AG04450 (cell line): ENCODE data around the gene NIP7. TPM values are rescaled to one million over a fixed set of nuclear protein-coding genes. Genes with fewer than 3 reads are reported as not detected.

Experiments used
- CTCF ChIA-PET: fragments of 300-600, 350-600 bp; formaldehyde crosslinking; extraction: SDS; loops from one replicate; lab custom pipeline; 2022; ENCODE audit warnings: antibody characterized with exemption, inconsistent platforms; lab: Charles Lee
- POLR2A ChIA-PET: fragments of 350-600 bp; formaldehyde crosslinking; extraction: SDS; loops from one replicate; lab custom pipeline; 2021; ENCODE audit warnings: antibody characterized with exemption, inconsistent platforms; lab: Yijun Ruan, JAX
- DNase-seq: peaks from one replicate; pipeline ENCODE4 v3.0.0-alpha.2; 2011; ENCODE audit warnings: low read depth, low spot score
- H3K27ac ChIP-seq: one replicate; pipeline ENCODE4 v1.5.1; 2012; ENCODE audit warnings: low read depth, low read length, control low read depth
- H3K27me3 ChIP-seq: one replicate; pipeline ENCODE4 v1.6.0; 2012; ENCODE audit warnings: low read length; ENCODE audit not compliant: control insufficient read depth, insufficient read depth
- H3K4me3 ChIP-seq: 2 replicates; pipeline ENCODE4 v1.5.1; 2011; ENCODE audit warnings: mild to moderate bottlenecking, low read depth, low read length, control low read depth
- H3K9me3 ChIP-seq: 2 replicates; pipeline ENCODE4 v1.5.1; 2012; ENCODE audit warnings: low read length; ENCODE audit not compliant: control insufficient read depth, insufficient read depth
- CTCF ChIP-seq: IDR thresholded peaks from 2 replicates; pipeline ENCODE4 v1.5.1; 2011; ENCODE audit warnings: low read depth, low read length, control low read depth, inconsistent platforms
- polyA plus RNA-seq: library from polyadenylated mRNA; depleted of rRNA; stranded (reverse); fragments of >200 nt; gene quantifications from 2 replicates; pipeline ENCODE4 v1.2.3, GENCODE V29; 2011

Gene NIP7
- polyA plus RNA-seq, 1 experiment, result 12.1 TPM

DNA sequence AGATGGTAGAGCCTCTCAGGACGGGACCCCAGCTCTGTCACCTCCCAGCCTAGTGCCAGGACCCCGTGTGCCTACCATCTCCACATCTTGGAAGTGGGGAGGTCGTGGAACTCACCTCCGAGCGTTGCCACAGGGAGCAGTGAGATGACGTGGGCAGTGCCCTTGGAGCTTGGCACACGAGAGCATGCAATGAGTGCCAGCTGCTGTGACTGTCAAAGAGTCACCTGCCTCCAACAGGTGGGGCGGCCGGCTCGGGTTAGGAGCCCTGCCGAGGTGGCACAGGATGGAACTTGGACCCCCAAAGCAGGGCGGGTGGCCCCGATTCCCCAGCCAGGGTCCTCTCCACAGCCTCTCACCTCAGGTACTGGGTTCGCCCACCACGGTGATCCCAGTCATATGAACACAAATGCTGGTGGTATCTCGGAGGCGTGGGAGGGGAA, 23.0 kb upstream of the NIP7 start:
- Histone ChIP-seq H3K27me3 (no peaks in the 10 kb centered on the region), H3K9me3 (no peaks in the 10 kb centered on the region; the same call in 1 of the 2 replicates), H3K27ac (no peak overlapping the region), H3K4me3 (no peak overlapping the region)
- ChIA-PET CTCF (interaction anchor here (0.6 kb wide), 1 partner anchor 64 kb away, joined by 5 read pairs; no protein-coding TSS in a partner anchor), POLR2A (interaction anchor here (0.8 kb wide), 1 partner anchor 13 kb away, joined by 3 read pairs; no protein-coding TSS in a partner anchor)
- TF ChIP-seq CTCF, result no peak
- no peak for DNase-seq

DNA sequence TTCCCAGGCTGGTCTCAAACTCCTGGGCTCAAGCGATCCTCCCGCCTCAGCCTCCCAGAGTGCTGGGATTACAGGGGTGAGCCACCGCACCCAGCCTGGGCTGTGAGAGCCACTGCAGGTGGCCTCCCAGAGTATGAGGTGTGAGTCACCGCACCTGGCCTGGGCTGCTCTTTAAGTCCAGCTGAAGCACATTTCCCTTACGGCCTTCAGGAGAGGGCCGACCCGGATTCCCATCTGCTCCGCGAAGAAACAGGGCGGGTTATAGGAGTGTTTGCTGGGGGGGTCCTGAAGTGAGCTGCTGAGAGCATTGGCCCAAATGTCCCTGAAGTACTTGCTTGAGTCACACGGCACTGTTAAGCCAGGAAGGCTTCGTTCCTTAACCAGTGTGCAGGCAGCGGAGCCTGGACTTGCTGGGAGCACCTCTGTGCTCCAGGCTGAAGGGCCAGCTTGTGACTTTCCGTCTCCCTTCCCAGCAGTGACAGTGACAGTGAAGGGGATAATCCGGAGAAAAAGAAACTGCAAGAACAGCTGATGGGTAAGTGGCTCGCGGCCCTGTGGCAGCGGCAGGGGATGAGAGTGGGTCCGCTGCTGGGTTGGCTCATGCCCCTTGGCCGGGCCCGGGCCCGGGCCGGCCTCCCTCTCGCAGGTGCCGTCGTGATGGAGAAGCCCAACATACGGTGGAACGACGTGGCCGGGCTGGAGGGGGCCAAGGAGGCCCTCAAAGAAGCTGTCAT, 21.2 kb upstream of the NIP7 start:
- ChIA-PET POLR2A (no interaction called here), CTCF (no interaction called here)
- H3K9me3 ChIP-seq, result no peaks in the 10 kb centered on the region; the same call in 1 of the 2 replicates
- DNase-seq, result no peak
- no peak for TF ChIP-seq CTCF
- H3K4me3 ChIP-seq, result no peak overlapping the region
- no peaks in the 10 kb centered on the region for H3K27me3 ChIP-seq
- no peak overlapping the region for H3K27ac ChIP-seq

DNA sequence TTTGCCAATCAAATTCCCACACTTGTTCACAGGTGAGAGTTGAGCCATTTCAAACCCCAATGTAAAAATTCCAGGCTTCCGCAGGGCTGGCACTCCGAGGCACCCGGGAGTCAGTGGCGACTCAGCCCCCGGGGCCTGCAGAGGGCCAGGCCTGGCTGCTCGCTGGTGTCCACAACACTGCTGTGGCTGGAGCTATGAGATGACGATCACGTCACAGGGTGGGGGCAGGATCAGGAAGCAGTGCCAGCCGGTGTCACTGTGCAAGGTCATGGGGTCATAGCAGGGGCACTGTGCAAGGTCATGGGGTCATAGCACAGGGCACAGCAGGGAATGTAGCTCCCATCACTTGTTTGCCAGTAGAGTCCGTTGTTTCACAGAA, 20.7 kb upstream of the NIP7 start:
- no peaks in the 10 kb centered on the region; the same call in 1 of the 2 replicates for H3K9me3 ChIP-seq
- no peak for TF ChIP-seq CTCF
- DNase-seq, result no peak
- no peaks in the 10 kb centered on the region for H3K27me3 ChIP-seq
- no peak overlapping the region for H3K4me3 ChIP-seq
- ChIA-PET CTCF (no interaction called here), POLR2A (no interaction called here)
- no peak overlapping the region for H3K27ac ChIP-seq

- Histone ChIP-seq H3K9me3 (no peaks in the 10 kb centered on the region; the same call in 1 of the 2 replicates), H3K27ac (no peak overlapping the region), H3K4me3 (no peak overlapping the region), H3K27me3 (no peaks in the 10 kb centered on the region)
- DNase-seq, result no peak
- CTCF ChIA-PET, result no interaction called here
- TF ChIP-seq CTCF, result no peak
- POLR2A ChIA-PET, result no interaction called here
Observed at GRCh38 chr16:69319381-69319780, 20.2 kb upstream of the NIP7 start.

DNA sequence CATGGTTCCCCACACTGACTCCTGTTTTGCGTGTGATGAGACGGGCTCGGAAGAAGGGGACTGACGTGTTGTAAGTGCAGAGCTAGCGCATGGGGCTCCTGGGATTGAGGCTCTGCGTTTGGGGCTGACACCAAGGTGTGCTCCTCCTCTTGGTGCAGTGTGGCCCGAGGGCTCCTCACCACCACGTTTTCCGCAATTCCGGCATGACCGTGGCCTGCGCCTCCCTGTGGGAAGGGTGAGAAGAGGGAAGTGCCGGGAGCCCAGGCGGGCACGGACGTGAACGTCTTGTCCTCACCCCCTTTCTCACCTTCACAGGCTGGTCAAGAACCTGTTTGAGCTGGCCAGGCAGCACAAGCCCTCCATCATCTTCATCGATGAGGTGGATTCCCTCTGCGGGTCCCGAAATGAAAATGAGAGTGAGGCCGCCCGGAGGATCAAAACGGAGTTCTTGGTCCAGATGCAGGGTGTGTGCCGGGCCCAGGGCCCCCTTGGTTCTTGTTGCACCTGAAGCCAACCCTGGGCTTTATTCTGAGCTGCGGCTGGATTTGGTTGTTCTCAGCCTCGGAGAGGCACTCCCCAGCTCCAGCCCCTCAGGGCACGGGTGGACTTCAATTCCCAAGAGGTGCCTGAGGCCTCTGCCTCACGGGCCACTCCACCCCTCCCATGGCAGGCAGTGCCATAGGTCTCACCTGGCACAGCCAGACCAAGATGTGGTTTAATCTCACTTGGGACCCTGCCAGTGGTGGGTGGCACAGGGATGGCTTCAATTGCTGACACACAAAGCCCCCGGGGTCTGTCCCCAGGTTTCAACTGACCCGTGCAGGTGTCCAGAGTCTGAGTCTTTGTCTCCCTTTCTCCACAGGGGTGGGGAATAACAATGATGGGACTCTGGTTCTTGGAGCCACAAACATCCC, 19.5 kb upstream of the NIP7 start:
- ChIA-PET CTCF (no interaction called here), POLR2A (no interaction called here)
- Histone ChIP-seq H3K9me3 (no peaks in the 10 kb centered on the region; the same call in 1 of the 2 replicates), H3K27me3 (no peaks in the 10 kb centered on the region), H3K27ac (no peak overlapping the region), H3K4me3 (no peak overlapping the region)
- no peak for DNase-seq
- no peak for TF ChIP-seq CTCF
